ENCODE data around the gene NPW. TPM values are rescaled to one million over a fixed set of nuclear protein-coding genes. Genes with fewer than 3 reads are reported as not detected.

Gene NPW
- total and polyA plus RNA-seq, 9 of the 15 experiments (the other 6 are each of a cell fraction or from before 2014, with no cell fraction given), result 0.14 to 4.0 (median 2.6) TPM; not detected in 4

DNA sequence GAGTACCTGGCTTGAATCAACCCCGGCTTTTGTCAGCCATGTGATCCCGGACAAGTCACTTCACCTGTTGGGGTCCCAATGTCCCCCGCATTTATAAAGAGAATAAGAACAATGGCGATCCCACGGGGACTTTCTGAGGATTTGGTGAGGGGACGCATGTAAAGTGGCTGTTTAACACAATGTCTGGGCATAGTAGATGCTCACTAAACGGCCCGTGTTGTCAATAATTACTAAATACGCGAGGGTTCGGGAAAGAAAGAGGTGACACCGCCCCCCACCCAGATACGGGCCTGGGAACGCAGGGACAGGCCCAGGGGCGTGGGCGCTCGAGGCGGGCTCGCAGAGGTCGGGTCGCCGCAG is 28.0 kb upstream of the NPW start (continued):
- TF ChIP-seq ZNF12 (CRISPR knock-in tag; IDR thresholded peaks at IDR 0.05) (0 out of 2 replicates have a peak, but pooled peaks have one; percentile 26), ZNF75A (CRISPR knock-in tag; IDR thresholded peaks at IDR 0.05) (no peak), KLF6 (CRISPR knock-in tag; IDR thresholded peaks at IDR 0.05; ENCODE audit: borderline replicate concordance) (no peak), GTF2A2 (tag; IDR thresholded peaks at IDR 0.05) (no peak), GABPA (tag; conservative IDR thresholded peaks at IDR 0.05; ENCODE audit: low read depth) (no peak), ATF1 (CRISPR knock-in tag; IDR thresholded peaks at IDR 0.05) (no peak), ATF1 (tag; IDR thresholded peaks at IDR 0.05) (peak; percentile 50; the same call in 1 of the 2 replicates), CREBBP (IDR thresholded peaks at IDR 0.05; ENCODE audit: low read depth, low read length) (no peak), ARNT (IDR thresholded peaks at IDR 0.05) (no peak), RBM25 (IDR thresholded peaks at IDR 0.05; ENCODE audit: low read depth, low read length, severe bottlenecking) (peak; percentile 78), IFI16 (CRISPR knock-in tag; IDR thresholded peaks at IDR 0.05) (no peak), GATAD2B (IDR thresholded peaks at IDR 0.05; ENCODE audit: borderline replicate concordance) (no peak; the same call in 1 of the 2 replicates), FOXP1 (CRISPR knock-in tag; IDR thresholded peaks at IDR 0.05) (no peak), ZNF785 (CRISPR knock-in tag; IDR thresholded peaks at IDR 0.05) (no peak), CHCHD3 (CRISPR knock-in tag; IDR thresholded peaks at IDR 0.05) (no peak), FOXK1 (CRISPR knock-in tag; IDR thresholded peaks at IDR 0.05; ENCODE audit: borderline replicate concordance) (no peak), TFAM (CRISPR knock-in tag; conservative IDR thresholded peaks at IDR 0.05) (no peak)
- TF ChIP-seq, protein P1, sequence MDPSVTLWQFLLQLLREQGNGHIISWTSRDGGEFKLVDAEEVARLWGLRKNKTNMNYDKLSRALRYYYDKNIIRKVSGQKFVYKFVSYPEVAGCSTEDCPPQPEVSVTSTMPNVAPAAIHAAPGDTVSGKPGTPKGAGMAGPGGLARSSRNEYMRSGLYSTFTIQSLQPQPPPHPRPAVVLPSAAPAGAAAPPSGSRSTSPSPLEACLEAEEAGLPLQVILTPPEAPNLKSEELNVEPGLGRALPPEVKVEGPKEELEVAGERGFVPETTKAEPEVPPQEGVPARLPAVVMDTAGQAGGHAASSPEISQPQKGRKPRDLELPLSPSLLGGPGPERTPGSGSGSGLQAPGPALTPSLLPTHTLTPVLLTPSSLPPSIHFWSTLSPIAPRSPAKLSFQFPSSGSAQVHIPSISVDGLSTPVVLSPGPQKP (CRISPR knock-in tag; IDR thresholded peaks at IDR 0.05), result no peak
- TF ChIP-seq, protein P2, sequence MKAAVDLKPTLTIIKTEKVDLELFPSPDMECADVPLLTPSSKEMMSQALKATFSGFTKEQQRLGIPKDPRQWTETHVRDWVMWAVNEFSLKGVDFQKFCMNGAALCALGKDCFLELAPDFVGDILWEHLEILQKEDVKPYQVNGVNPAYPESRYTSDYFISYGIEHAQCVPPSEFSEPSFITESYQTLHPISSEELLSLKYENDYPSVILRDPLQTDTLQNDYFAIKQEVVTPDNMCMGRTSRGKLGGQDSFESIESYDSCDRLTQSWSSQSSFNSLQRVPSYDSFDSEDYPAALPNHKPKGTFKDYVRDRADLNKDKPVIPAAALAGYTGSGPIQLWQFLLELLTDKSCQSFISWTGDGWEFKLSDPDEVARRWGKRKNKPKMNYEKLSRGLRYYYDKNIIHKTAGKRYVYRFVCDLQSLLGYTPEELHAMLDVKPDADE (conservative IDR thresholded peaks at IDR 0.05; ENCODE audit: control insufficient read depth, low read depth, low read length), result no peak
- TF ChIP-seq, protein P3, sequence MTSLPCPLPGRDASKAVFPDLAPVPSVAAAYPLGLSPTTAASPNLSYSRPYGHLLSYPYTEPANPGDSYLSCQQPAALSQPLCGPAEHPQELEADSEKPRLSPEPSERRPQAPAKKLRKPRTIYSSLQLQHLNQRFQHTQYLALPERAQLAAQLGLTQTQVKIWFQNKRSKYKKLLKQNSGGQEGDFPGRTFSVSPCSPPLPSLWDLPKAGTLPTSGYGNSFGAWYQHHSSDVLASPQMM (CRISPR knock-in tag; IDR thresholded peaks at IDR 0.05), result no peak
- TF ChIP-seq, protein P4, sequence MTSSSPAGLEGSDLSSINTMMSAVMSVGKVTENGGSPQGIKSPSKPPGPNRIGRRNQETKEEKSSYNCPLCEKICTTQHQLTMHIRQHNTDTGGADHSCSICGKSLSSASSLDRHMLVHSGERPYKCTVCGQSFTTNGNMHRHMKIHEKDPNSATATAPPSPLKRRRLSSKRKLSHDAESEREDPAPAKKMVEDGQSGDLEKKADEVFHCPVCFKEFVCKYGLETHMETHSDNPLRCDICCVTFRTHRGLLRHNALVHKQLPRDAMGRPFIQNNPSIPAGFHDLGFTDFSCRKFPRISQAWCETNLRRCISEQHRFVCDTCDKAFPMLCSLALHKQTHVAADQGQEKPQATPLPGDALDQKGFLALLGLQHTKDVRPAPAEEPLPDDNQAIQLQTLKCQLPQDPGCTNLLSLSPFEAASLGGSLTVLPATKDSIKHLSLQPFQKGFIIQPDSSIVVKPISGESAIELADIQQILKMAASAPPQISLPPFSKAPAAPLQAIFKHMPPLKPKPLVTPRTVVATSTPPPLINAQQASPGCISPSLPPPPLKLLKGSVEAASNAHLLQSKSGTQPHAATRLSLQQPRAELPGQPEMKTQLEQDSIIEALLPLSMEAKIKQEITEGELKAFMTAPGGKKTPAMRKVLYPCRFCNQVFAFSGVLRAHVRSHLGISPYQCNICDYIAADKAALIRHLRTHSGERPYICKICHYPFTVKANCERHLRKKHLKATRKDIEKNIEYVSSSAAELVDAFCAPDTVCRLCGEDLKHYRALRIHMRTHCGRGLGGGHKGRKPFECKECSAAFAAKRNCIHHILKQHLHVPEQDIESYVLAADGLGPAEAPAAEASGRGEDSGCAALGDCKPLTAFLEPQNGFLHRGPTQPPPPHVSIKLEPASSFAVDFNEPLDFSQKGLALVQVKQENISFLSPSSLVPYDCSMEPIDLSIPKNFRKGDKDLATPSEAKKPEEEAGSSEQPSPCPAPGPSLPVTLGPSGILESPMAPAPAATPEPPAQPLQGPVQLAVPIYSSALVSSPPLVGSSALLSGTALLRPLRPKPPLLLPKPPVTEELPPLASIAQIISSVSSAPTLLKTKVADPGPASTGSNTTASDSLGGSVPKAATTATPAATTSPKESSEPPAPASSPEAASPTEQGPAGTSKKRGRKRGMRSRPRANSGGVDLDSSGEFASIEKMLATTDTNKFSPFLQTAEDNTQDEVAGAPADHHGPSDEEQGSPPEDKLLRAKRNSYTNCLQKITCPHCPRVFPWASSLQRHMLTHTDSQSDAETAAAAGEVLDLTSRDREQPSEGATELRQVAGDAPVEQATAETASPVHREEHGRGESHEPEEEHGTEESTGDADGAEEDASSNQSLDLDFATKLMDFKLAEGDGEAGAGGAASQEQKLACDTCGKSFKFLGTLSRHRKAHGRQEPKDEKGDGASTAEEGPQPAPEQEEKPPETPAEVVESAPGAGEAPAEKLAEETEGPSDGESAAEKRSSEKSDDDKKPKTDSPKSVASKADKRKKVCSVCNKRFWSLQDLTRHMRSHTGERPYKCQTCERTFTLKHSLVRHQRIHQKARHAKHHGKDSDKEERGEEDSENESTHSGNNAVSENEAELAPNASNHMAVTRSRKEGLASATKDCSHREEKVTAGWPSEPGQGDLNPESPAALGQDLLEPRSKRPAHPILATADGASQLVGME (CRISPR knock-in tag; IDR thresholded peaks at IDR 0.05), result no peak

Measured in K562 (cell line).